ENCODE results near the gene GORASP1. TPM values are rescaled to one million over a fixed set of nuclear protein-coding genes. Genes with fewer than 3 reads are reported as not detected.
A peak's percentile ranks its signal among the peaks of the same experiment; 100 is the strongest.

Gene GORASP1
- total and polyA plus RNA-seq, 2 of the 13 experiments (the other 11 are each of a cell fraction or from before 2014, with no cell fraction given): 36.4 to 39.8 TPM

- Histone ChIP-seq H3K9ac (ENCODE audit: insufficient read depth, low read depth, low read length) (0 out of 2 replicates have a peak overlapping the region, but pooled peaks have one; percentile 11), H3K4me3 (replicated peaks in 1 of 3; ENCODE audit: insufficient read depth in 1 of 3, low read depth in 2 of 3, low read length in 3 of 3) (no peak overlapping the region; a peak in 1 of 6 replicates), H3K27ac (ENCODE audit: extremely low read length, insufficient read depth, low read length) (peak overlapping the region; percentile 26), H3K4me1 (ENCODE audit: insufficient read depth, low read length) (peaks cover 62% of the 10 kb centered on the region), H3K27me3 (ENCODE audit: control insufficient read depth in 1 of 2, insufficient read depth in 2 of 2, low read length in 2 of 2) (no peaks in the 10 kb centered on the region; a peak in 1 of 5 replicates), H3K79me2 (ENCODE audit: insufficient read depth, low read length) (peaks cover 61% of the 10 kb centered on the region), H2AFZ (ENCODE audit: low read length) (no peak overlapping the region), H3K36me3 (replicated peaks in 1 of 2; ENCODE audit: control insufficient read depth in 1 of 2, insufficient read depth in 2 of 2, low read length in 2 of 2) (peaks cover 18 to 35% of the 10 kb centered on the region in 2 experiments; a peak in 4 of 5 replicates), H4K20me1 (ENCODE audit: insufficient read depth, low read length) (peaks cover 64% of the 10 kb centered on the region), H3K9me3 (ENCODE audit: low read length) (no peaks in the 10 kb centered on the region), H3K4me2 (ENCODE audit: low read depth, low read length) (peak overlapping the region; percentile 43; the same call in 1 of the 2 replicates)
- in situ Hi-C loops (cut with HindIII; ENCODE audit: extremely low pct_ligation_motif_present, low pct_unique_long_range_greater_than_20kb) (no loop called here), intact Hi-C loops (cut with micrococcal nuclease; ENCODE audit: unreplicated experiment) (no loop called here)
- ATAC-seq (no peak), DNase-seq (ENCODE audit: low spot score) (no peak), FAIRE-seq (no peak)
- WGBS (ENCODE audit: low lambda C conversion rate): 80% methylated on average over 7 of the region's 9 CpGs
- BruUV-seq (replicated peaks): no TSS peak
- no peak for TF ChIP-seq ZNF790 (CRISPR knock-in tag; IDR thresholded peaks at IDR 0.05; ENCODE audit: borderline replicate concordance)
- peak; percentile 57 for TF ChIP-seq ZNF768 (CRISPR knock-in tag; IDR thresholded peaks at IDR 0.05)
- ChIA-PET POLR2A (no interaction called here), CTCF (ENCODE audit: low intra/inter-chr PET ratio, low total read pairs) (no interaction called here)
Observed at GRCh38 chr3:39148435-39149058, 41.1 kb upstream of the GORASP1 start.

GRCh38 chr3:39147711-39148434 is 40.4 kb upstream of the GORASP1 start:
- H3K27ac ChIP-seq (ENCODE audit: extremely low read length, insufficient read depth, low read length): peak overlapping the region; percentile 26
- no peaks in the 10 kb centered on the region for H3K9me3 ChIP-seq (ENCODE audit: low read length)
- peaks cover 57% of the 10 kb centered on the region for H3K79me2 ChIP-seq (ENCODE audit: insufficient read depth, low read length)
- H3K36me3 ChIP-seq (replicated peaks in 1 of 2; ENCODE audit: control insufficient read depth in 1 of 2, insufficient read depth in 2 of 2, low read length in 2 of 2): peaks cover 24 to 42% of the 10 kb centered on the region in 2 experiments; a peak in 4 of 5 replicates
- POLR2A ChIA-PET: no interaction called here
- H3K4me2 ChIP-seq (ENCODE audit: low read depth, low read length): peak overlapping the region; percentile 43; the same call in 1 of the 2 replicates
- no peak overlapping the region for H2AFZ ChIP-seq (ENCODE audit: low read length)
- peak overlapping the region in 1 of 3 experiments; percentile 6; a peak in 1 of 6 replicates for H3K4me3 ChIP-seq (replicated peaks in 1 of 3; ENCODE audit: insufficient read depth in 1 of 3, low read depth in 2 of 3, low read length in 3 of 3)
- no TSS peak for BruUV-seq (replicated peaks)
- peak; percentile 1; the same call in 1 of the 3 replicates for ATAC-seq
- peaks cover 64% of the 10 kb centered on the region for H4K20me1 ChIP-seq (ENCODE audit: insufficient read depth, low read length)
- in situ Hi-C loops (cut with HindIII; ENCODE audit: extremely low pct_ligation_motif_present, low pct_unique_long_range_greater_than_20kb): no loop called here
- TF ChIP-seq PHF8 (CRISPR knock-in tag; IDR thresholded peaks at IDR 0.05) (no peak), HNRNPUL1 (IDR thresholded peaks at IDR 0.05; ENCODE audit: low read depth, low read length) (no peak), CREB1 (IDR thresholded peaks at IDR 0.05) (no peak), CREB1 (CRISPR knock-in tag; IDR thresholded peaks at IDR 0.05) (no peak), RNF2 (conservative IDR thresholded peaks at IDR 0.05; ENCODE audit: low read depth) (no peak), HCFC1 (IDR thresholded peaks at IDR 0.05; ENCODE audit: low read depth, low read length) (no peak), ZNF460 (CRISPR knock-in tag; IDR thresholded peaks at IDR 0.05; ENCODE audit: borderline replicate concordance) (no peak), ZSCAN20 (CRISPR knock-in tag; IDR thresholded peaks at IDR 0.05; ENCODE audit: borderline replicate concordance) (no peak), ZNF572 (CRISPR knock-in tag; IDR thresholded peaks at IDR 0.05) (no peak), POLR2A (IDR thresholded peaks at IDR 0.05; ENCODE audit: insufficient read depth in 1 of 2, low read depth in 2 of 2, low read length in 2 of 2) (no peak), SAP130 (CRISPR knock-in tag; IDR thresholded peaks at IDR 0.05; ENCODE audit: low read depth) (no peak), ZNF629 (CRISPR knock-in tag; conservative IDR thresholded peaks at IDR 0.05) (no peak), CCAR2 (optimal IDR thresholded peaks at IDR 0.05; ENCODE audit: low read depth, low read length) (no peak), ZNF547 (CRISPR knock-in tag; IDR thresholded peaks at IDR 0.05) (no peak), RXRB (CRISPR knock-in tag; IDR thresholded peaks at IDR 0.05; ENCODE audit: borderline replicate concordance) (no peak)
- WGBS (ENCODE audit: low lambda C conversion rate): 59% methylated on average over 9 of the region's 9 CpGs
- CTCF ChIA-PET (ENCODE audit: low intra/inter-chr PET ratio, low total read pairs): no interaction called here
- H3K9ac ChIP-seq (ENCODE audit: insufficient read depth, low read depth, low read length): no peak overlapping the region
- no peak for DNase-seq (ENCODE audit: low spot score)
- intact Hi-C loops (cut with micrococcal nuclease; ENCODE audit: unreplicated experiment): no loop called here
- no peak for FAIRE-seq
- no peaks in the 10 kb centered on the region; a peak in 1 of 5 replicates for H3K27me3 ChIP-seq (ENCODE audit: control insufficient read depth in 1 of 2, insufficient read depth in 2 of 2, low read length in 2 of 2)
- peaks cover 62% of the 10 kb centered on the region for H3K4me1 ChIP-seq (ENCODE audit: insufficient read depth, low read length)
